ENCODE results near the gene RFPL1. TPM values are rescaled to one million over a fixed set of nuclear protein-coding genes. Genes with fewer than 3 reads are reported as not detected.
"Not testable (repeated sequence)": the region's sequence is repeated elsewhere in the genome, so short reads cannot be mapped to it uniquely, and the experiment has no call there.

Gene RFPL1
- not detected for polyA plus RNA-seq (ENCODE audit: insufficient read length)

DNA sequence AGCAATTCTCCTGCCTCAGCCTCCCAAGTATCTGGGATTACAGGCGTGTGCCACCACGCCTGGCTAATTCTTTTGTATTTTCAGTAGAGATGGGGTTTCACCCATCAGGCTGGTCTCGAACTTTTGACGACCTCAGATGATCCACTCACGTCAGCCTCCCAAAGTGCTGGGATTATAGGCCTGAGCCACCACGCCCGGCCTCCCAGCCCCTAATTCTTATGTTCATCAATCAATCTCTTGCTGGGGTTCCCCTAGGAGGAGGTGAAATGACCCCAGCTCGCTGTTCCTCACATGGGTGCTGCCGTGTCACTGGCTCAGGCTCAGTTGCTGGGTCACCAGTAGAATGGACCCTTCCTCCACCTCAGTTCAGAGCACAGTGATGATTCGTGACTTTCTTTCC lies at the start of gene RFPL1:
Gene RFPL1, plus strand, starts transcription at position 301 of the 400 bp plus-strand sequence.
- not testable (repeated sequence) for DNase-seq (ENCODE audit: low read depth)

DNA sequence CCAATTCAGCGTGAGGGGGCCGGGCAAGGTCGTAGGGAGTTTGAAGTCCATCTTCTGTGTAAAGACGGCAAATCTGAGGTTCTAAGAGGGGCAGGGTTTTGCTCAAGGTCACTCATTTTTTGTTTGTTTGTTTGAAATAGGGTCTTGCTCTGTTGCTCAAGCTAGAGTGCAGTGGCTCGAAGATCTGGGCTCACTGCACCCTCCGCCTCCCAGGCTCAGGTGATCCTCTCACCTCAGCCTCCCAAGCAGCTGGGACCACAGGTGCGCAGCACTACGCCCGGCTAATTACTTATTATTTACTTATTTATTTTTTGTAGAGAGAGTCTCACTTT lies 49.7 kb upstream of the RFPL1 start:
- no peak for DNase-seq (ENCODE audit: low read depth)

GRCh38 chr22:29390270-29390669 lies 48.1 kb upstream of the RFPL1 start:
- DNase-seq (ENCODE audit: low read depth): no peak

GRCh38 chr22:29391546-29391945 lies 46.8 kb upstream of the RFPL1 start:
- no peak for DNase-seq (ENCODE audit: low read depth)

GRCh38 chr22:29393019-29393608 lies 45.3 kb upstream of the RFPL1 start:
- no peak for DNase-seq (ENCODE audit: low read depth)

DNA sequence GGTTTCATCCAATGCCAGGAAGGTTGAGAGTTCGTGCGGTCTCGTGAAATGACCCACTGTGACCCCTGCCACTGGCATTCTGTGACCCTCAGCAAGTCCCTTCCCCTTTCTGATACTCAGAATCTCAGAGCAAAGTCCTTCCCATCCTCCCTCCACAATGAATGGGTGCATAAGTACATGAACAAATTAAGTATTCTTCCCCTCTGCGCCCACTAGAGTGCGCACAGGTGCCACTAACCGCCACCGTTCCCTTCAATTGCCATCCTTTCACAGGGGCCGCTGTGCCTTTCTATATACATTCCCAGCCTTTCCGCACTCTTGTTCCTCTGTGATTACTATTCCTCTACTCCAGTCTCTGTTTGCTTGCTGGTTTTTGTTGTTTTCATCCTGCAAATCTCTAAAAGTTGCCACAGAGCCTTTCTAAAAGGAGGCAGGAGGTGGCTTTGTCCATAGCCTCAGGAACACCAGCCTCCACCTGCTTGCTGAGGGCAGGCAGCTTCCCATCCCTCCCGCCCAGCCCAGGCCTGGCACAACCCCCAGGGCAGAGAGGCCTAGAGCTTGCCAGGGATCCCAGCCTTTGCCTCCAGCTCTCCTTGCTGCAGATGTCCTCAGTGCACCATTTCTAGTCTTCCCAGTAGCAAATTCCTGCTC lies 43.3 kb upstream of the RFPL1 start:
- DNase-seq (ENCODE audit: low read depth): peak; percentile 49

DNA sequence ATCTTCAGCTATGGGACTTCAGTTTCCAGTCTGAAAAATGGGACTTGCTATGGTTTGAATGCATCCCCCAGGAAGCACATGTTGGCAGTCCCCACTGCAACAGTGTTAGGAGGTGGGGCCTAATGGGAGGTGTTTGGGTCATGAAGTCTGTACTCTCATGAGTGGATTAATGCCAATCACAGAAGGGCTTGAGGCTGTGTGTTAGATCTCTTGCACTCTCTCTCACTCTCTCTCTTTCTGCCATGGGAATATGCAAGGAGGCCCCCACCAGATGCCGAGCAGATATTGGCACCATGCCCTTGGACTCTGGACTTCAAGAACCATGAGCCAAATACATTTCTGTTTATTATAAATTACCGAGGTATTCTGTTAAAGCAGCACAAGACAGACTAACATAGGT lies 42.3 kb upstream of the RFPL1 start:
- DNase-seq (ENCODE audit: low read depth): no peak

DNA sequence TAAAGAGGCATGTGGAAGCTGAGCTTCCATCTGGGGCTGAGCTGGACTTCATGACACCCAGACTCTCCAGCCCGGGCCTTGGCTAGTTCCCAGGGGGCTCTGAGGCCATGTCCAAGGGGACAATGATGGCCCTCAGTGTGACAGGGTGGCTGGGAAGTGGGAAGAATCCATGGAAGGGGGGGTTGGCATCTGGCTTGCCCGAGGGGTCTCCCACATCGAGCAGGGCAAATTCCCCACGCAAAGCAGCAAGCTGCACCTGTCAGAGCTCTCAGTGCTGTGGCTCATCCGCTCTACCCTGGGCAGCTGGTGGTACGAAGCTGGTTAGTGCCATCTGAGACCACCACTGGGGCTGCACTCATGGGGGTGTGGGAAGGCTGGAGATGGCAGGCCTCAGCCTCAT lies 40.6 kb upstream of the RFPL1 start:
- no peak for DNase-seq (ENCODE audit: low read depth)

DNA sequence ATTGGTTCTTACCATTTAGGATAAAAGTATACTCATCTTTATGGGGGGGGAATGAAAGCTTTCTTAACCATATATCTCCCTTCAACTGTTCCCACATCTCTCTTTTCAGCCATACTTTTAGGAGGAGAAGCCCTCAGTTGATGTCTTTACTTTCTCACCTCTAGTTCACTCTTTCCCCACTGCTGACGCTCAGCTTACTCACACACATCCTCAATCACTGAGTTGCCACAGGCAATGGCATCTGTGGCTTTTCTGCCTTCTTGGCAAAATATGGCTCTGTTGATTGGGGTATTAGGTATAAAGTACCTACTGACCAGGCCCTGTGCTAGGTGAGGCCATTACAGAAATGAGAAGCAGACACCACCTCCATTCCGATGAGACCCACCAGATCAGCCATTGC lies 37.8 kb upstream of the RFPL1 start:
- DNase-seq (ENCODE audit: low read depth): no peak

DNA sequence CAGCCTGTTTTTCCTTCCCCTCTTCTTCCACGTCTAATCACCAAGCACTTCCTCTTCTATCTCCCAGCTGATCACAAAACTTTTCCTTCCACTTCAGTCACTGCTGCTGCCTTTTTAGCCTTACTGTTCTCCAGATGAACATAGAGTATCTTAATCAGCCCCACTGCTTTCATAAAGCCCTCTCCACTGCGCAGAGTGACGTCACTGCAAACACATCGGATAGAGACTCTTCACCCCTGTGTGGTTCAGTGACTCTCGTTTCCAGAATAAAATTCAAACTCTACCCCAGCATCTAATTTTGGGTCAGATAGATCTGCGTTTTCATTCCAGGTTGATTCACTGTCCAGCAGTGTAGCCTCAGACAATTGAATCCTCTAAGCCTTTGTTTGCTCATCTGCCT lies 36.8 kb upstream of the RFPL1 start:
- not testable (repeated sequence) for DNase-seq (ENCODE audit: low read depth)

- DNase-seq (ENCODE audit: low read depth): no peak
Observed at GRCh38 chr22:29408940-29409339, 29.4 kb upstream of the RFPL1 start.

GRCh38 chr22:29411569-29412211 lies 26.7 kb upstream of the RFPL1 start:
- not testable (repeated sequence) for DNase-seq (ENCODE audit: low read depth)

GRCh38 chr22:29412772-29413171 lies 25.6 kb upstream of the RFPL1 start:
- not testable (repeated sequence) for DNase-seq (ENCODE audit: low read depth)

DNA sequence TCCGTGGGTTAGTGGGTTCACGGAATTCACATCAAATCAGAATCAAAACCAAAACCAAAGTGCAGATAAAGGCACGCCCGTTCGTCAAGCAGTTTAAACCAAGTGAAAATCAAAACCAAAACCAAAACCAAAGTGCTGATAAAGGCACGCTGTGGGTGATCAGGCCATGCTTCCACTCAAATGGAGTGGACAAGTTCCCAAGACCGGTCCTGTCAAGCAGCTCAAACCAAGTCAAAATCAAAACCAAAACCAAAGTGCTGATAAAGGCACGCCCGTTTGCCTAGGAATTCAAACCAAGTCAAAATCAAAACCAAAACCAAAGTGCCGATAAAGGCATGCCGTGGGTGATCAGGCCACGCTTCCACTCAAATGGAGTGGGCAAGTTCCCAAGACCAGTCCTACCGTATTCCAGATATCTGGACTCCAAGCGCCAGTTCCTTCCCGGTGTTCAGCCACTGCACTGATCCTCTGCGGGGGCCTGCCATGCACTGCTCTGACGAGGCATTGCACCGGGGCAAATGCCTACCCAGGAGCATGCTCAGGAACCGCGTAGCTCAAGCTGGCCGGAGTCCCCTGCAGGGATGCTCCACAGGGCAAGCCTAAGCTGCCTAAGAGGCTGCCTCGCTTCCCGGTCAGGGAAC lies 23.3 kb upstream of the RFPL1 start:
- DNase-seq (ENCODE audit: low read depth): not testable (repeated sequence)

DNA sequence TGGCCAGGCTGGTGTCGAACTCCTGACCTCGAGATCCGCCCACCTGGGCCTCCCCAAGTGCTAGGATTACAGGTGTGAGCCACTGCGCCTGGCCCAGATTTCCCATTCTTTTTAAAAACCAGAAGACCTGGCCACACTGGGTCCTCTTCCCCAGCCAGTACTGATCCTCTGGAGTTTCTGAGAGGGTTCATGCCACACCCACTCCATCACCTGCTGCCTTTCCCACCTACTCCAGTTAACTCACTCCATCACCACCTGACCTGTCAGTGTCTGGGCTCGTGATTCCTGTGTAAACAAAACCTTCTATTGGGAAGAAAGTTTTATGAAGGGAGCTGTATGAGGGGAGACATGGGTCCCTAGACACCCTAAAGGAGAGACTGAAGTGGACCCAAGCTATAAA lies 19.7 kb upstream of the RFPL1 start:
- DNase-seq (ENCODE audit: low read depth): not testable (repeated sequence)

DNA sequence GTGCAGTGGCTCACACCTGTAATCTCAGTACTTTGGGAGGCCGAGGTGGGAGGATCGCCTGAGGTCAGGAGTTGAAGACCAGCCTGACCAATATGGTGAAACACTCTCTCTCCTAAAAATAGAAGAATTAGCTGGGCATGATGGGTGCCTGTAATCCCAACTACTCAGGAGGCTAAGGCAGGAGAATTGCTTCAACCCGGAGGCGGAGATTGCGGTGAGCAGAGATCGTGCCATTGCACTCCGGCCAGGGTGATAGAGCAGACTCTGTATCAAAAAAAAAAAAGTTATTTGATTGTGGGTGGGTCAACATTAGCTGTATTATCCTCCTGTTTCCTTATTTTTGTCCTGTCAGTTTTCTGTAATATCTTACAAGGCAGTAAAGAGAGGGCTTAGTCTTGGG lies 11.9 kb upstream of the RFPL1 start:
- DNase-seq (ENCODE audit: low read depth): no peak

DNA sequence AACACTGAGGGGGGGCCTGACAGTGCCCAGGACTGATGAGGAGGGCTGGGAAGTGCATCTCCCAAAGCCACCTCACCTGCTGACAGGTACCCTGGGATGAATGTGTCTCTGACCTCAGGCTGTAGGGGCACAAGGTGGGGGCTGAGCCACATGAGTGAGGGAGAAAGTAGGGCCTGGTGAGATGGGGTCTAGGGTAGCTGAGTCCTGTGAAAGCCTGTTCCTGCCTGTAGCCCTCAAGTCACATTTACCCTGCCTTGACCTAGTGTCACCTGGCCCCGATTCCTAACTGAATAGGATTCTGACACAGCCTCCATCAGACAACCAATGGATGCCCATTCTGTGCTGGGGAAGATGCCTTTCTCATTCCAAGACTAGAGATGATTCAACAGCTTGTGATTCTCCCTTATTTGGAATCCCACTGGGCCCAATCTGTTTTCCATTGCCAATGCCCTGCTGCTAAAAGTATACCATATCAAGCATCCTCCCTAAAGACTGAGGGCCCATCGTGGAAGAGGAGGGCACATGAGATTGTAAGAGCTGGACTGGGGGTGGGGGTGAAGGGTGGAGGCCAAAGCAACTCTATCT lies 11.1 kb upstream of the RFPL1 start:
- no peak for DNase-seq (ENCODE audit: low read depth)

- no peak for DNase-seq (ENCODE audit: low read depth)
Observed at GRCh38 chr22:29431986-29432385, 6.4 kb upstream of the RFPL1 start.

DNA sequence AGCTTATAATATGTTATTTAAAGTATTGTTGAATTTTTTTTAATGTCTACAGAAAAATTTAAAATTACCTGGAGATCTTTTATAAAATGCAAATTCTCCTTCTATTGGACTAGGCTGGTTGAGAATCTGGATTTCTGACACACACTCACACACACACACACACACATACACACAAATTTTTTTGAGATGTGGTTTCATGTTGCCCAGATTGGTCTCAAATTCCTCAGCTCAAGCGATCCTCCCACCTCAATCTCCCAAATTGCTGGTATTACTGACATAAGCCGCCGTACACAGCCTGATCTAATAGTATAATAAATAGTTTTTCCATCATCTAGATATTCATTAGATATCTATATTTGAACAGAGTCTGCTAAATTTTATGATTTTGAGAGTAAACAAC lies 4.5 kb upstream of the RFPL1 start:
- DNase-seq (ENCODE audit: low read depth): no peak

DNA sequence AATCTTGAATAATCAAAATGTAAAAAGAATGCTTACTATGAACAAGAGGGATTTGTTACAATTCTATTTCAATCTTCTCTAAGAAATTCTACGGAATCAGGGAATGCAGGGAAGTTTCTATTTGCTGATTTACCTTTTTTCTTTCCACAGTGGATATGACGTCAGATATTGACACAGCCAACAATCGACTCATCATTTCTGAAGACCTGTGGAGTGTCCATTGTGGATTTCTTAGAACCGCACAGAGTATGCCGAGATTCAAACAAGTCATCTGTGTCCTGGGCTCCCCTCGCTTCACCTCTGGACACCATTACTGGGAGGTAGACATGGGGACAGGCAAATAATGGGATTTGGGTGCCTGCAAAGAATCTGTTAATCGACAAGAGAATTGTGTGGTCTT lies 4.1 kb upstream of the RFPL1 start:
- no peak for DNase-seq (ENCODE audit: low read depth)

GRCh38 chr22:29435236-29436136 lies 2.9 kb upstream of the RFPL1 start:
- no peak for DNase-seq (ENCODE audit: low read depth)
